Neural cell (in vitro differentiated cells): ENCODE results near the gene SLC17A5. TPM values are rescaled to one million over a fixed set of nuclear protein-coding genes. Genes with fewer than 3 reads are reported as not detected.

Source experiments
- H2AFZ ChIP-seq: fragments of 200-600, 300-800 bp; sonication (generic), shearing (Covaris generic); 2 replicates; pipeline ENCODE4 v1.6.0; 2014; ENCODE audit warnings: low read depth, mild to moderate bottlenecking, antibody characterized with exemption, low read length, moderate library complexity
- H3F3A ChIP-seq: fragments of 200-600 bp; shearing (Covaris generic); 2 replicates; pipeline ENCODE4 v1.6.1; 2016; ENCODE audit warnings: mild to moderate bottlenecking, moderate library complexity, mixed read lengths, antibody characterized with exemption, low read length; ENCODE audit not compliant: insufficient read depth, poor library complexity, severe bottlenecking
- H3K27ac ChIP-seq: fragments of 200-600, 300-800 bp; sonication (generic), shearing (Covaris generic); 2 replicates; pipeline ENCODE4 v1.5.1; 2014; ENCODE audit warnings: mild to moderate bottlenecking, low read length, moderate library complexity
- H3K27me3 ChIP-seq: fragments of 300-800, 200-600 bp; sonication (generic), shearing (Covaris generic); 2 replicates; pipeline ENCODE4 v1.6.0; 2014; ENCODE audit warnings: mild to moderate bottlenecking, low read depth, low read length, moderate library complexity; ENCODE audit not compliant: insufficient read depth
- H3K36me3 ChIP-seq: fragments of 300-800, 200-600 bp; sonication (generic), shearing (Covaris generic); 2 replicates; pipeline ENCODE4 v1.5.1; 2014; ENCODE audit warnings: mild to moderate bottlenecking, antibody characterized with exemption, low read length, moderate library complexity; ENCODE audit not compliant: insufficient read depth
- H3K4me2 ChIP-seq: fragments of 300-800, 200-600 bp; sonication (generic), shearing (Covaris generic); 2 replicates; pipeline ENCODE4 v1.6.0; 2014; ENCODE audit warnings: mild to moderate bottlenecking, low read length
- H3K4me3 ChIP-seq: fragments of 300-800, 200-600 bp; sonication (generic), shearing (Covaris generic); 2 replicates; pipeline ENCODE4 v1.5.1; 2014; ENCODE audit warnings: mild to moderate bottlenecking, low read length, moderate library complexity
- H3K79me2 ChIP-seq: fragments of 200-600 bp; shearing (Covaris generic); replicated peaks from 2 replicates; pipeline ENCODE4 v1.6.0; 2014; ENCODE audit warnings: mild to moderate bottlenecking, low read length, moderate library complexity; ENCODE audit not compliant: insufficient read depth
- H3K9ac ChIP-seq: fragments of 300-800, 200-600 bp; sonication (generic), shearing (Covaris generic); 2 replicates; pipeline ENCODE4 v1.6.1; 2016; ENCODE audit warnings: mild to moderate bottlenecking, low read length, mixed read lengths
- H3K9me2 ChIP-seq: fragments of 200-600 bp; shearing (Covaris generic); 2 replicates; pipeline ENCODE4 v1.6.1; 2016; ENCODE audit warnings: mild to moderate bottlenecking, low read length, mixed read lengths; ENCODE audit not compliant: insufficient read depth
- H3K9me3 ChIP-seq: fragments of 200-600, 300-800 bp; sonication (generic), shearing (Covaris generic); 2 replicates; pipeline ENCODE4 v1.6.1; 2016; ENCODE audit warnings: mild to moderate bottlenecking, mixed run types, low read length, moderate library complexity, mixed read lengths
- H4K20me1 ChIP-seq: fragments of 200-600 bp; shearing (Covaris generic); 2 replicates; pipeline ENCODE4 v1.6.1; 2016; ENCODE audit warnings: mild to moderate bottlenecking, mixed run types; ENCODE audit not compliant: insufficient read depth
- CTCF ChIP-seq: fragments of 450-650 bp; IDR thresholded peaks from 2 replicates; pipeline ENCODE4 v1.5.1; 2014; ENCODE audit warnings: antibody characterized with exemption, mild to moderate bottlenecking, moderate library complexity; ENCODE audit not compliant: poor library complexity, severe bottlenecking
- EP300 ChIP-seq: fragments of 450-650 bp; conservative IDR thresholded peaks from 2 replicates; pipeline ENCODE4 v1.6.1; 2014; ENCODE audit warnings: antibody characterized with exemption, mild to moderate bottlenecking, moderate library complexity; ENCODE audit not compliant: poor library complexity, severe bottlenecking
- EZH2 ChIP-seq: fragments of 200-600, 300-800 bp; shearing (Covaris generic), sonication (generic); IDR thresholded peaks from 2 replicates; pipeline ENCODE4 v1.6.1; 2014; ENCODE audit warnings: antibody characterized with exemption, low read length, borderline replicate concordance, mild to moderate bottlenecking; ENCODE audit not compliant: insufficient read depth, poor library complexity, severe bottlenecking
- MXI1 ChIP-seq: fragments of 450-650 bp; conservative IDR thresholded peaks from 2 replicates; pipeline ENCODE4 v1.6.1; 2014; ENCODE audit warnings: antibody characterized with exemption, mild to moderate bottlenecking; ENCODE audit not compliant: poor library complexity, severe bottlenecking
- POLR2AphosphoS5 ChIP-seq: IDR thresholded peaks from 2 replicates; pipeline ENCODE4 v1.6.1; 2012
- RAD21 ChIP-seq: fragments of 450-650 bp; conservative IDR thresholded peaks from 2 replicates; pipeline ENCODE4 v1.6.1; 2014; ENCODE audit warnings: antibody characterized with exemption, mild to moderate bottlenecking, moderate library complexity
- SMC3 ChIP-seq: fragments of 450-650 bp; conservative IDR thresholded peaks from 2 replicates; pipeline ENCODE4 v1.6.1; 2014; ENCODE audit warnings: antibody characterized with exemption, mild to moderate bottlenecking, moderate library complexity; ENCODE audit not compliant: poor library complexity
- TAF1 ChIP-seq: IDR thresholded peaks from 2 replicates; pipeline ENCODE4 v1.6.1; 2012; ENCODE audit warnings: low read depth
- polyA minus RNA-seq: library from RNA; depleted of rRNA, polyadenylated mRNA; stranded (reverse); fragments of >200 nt; gene quantifications from 2 replicates; pipeline ENCODE4 v1.2.3, GENCODE V29; 2014
- polyA plus RNA-seq: library from polyadenylated mRNA; depleted of rRNA; stranded (reverse); fragments of >200 nt; gene quantifications from 2 replicates; pipeline ENCODE4 v1.2.3, GENCODE V29; 2014
- TF ChIP-seq, protein P1 (sequence below): IDR thresholded peaks from 2 replicates; pipeline ENCODE4 v1.6.1; 2012; ENCODE audit warnings: borderline replicate concordance

The SLC17A5 gene
- polyA plus RNA-seq (11.3 and 12.3 TPM in 2 replicates), polyA minus RNA-seq (16.0 and 22.4 TPM in 2 replicates)

GRCh38 chr6:73653571-73654424, at the start of gene SLC17A5:
Gene SLC17A5 (minus strand): TSS chr6:73653992. CDS start chr6:73653886, 106 bp downstream.
- no peak for TF ChIP-seq TAF1
- no peak for TF ChIP-seq RAD21
- peak; percentile 81 for TF ChIP-seq MXI1
- peak; percentile 34 for TF ChIP-seq EP300
- TF ChIP-seq POLR2AphosphoS5: peak; percentile 46
- no peak for TF ChIP-seq SMC3
- Histone ChIP-seq H3F3A (no peaks in the 10 kb centered on the region), H3K79me2 (no peaks in the 10 kb centered on the region), H3K9ac (peak within 1 kb of the TSS; percentile 90), H3K27ac (peak within 1 kb of the TSS; percentile 82), H2AFZ (peak within 1 kb of the TSS; percentile 90), H3K9me3 (no peaks in the 10 kb centered on the region), H4K20me1 (no peaks in the 10 kb centered on the region), H3K4me3 (peak within 1 kb of the TSS; percentile 95), H3K9me2 (no peaks in the 10 kb centered on the region), H3K27me3 (no peaks in the 10 kb centered on the region), H3K36me3 (no peaks in the 10 kb centered on the region), H3K4me2 (peak within 1 kb of the TSS; percentile 74)

- Histone ChIP-seq H3K36me3 (no peaks in the 10 kb centered on the region), H2AFZ (no peak overlapping the region), H3K9me3 (no peaks in the 10 kb centered on the region), H3K9me2 (no peaks in the 10 kb centered on the region), H3K9ac (no peak overlapping the region), H3K79me2 (no peaks in the 10 kb centered on the region), H3K27ac (no peak overlapping the region), H3K4me2 (no peak overlapping the region), H3K4me3 (no peak overlapping the region), H3K27me3 (no peaks in the 10 kb centered on the region), H4K20me1 (no peaks in the 10 kb centered on the region), H3F3A (no peaks in the 10 kb centered on the region)
- no peak for TF ChIP-seq EZH2
- TF ChIP-seq CTCF: no peak
- no peak for TF ChIP-seq EP300
- no peak for TF ChIP-seq RAD21
- TF ChIP-seq POLR2AphosphoS5: no peak
- no peak for TF ChIP-seq MXI1
- no peak for TF ChIP-seq SMC3
- TF ChIP-seq, protein P1, sequence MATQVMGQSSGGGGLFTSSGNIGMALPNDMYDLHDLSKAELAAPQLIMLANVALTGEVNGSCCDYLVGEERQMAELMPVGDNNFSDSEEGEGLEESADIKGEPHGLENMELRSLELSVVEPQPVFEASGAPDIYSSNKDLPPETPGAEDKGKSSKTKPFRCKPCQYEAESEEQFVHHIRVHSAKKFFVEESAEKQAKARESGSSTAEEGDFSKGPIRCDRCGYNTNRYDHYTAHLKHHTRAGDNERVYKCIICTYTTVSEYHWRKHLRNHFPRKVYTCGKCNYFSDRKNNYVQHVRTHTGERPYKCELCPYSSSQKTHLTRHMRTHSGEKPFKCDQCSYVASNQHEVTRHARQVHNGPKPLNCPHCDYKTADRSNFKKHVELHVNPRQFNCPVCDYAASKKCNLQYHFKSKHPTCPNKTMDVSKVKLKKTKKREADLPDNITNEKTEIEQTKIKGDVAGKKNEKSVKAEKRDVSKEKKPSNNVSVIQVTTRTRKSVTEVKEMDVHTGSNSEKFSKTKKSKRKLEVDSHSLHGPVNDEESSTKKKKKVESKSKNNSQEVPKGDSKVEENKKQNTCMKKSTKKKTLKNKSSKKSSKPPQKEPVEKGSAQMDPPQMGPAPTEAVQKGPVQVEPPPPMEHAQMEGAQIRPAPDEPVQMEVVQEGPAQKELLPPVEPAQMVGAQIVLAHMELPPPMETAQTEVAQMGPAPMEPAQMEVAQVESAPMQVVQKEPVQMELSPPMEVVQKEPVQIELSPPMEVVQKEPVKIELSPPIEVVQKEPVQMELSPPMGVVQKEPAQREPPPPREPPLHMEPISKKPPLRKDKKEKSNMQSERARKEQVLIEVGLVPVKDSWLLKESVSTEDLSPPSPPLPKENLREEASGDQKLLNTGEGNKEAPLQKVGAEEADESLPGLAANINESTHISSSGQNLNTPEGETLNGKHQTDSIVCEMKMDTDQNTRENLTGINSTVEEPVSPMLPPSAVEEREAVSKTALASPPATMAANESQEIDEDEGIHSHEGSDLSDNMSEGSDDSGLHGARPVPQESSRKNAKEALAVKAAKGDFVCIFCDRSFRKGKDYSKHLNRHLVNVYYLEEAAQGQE: no peak
- no peak for TF ChIP-seq TAF1
Measured at GRCh38 chr6:73703466-73703865, 49.7 kb upstream of the SLC17A5 start.
